Middle frontal gyrus (tissue), 1 donor: ENCODE results near the gene MAPK8IP2.
A peak's percentile ranks its signal among the peaks of the same experiment; 100 is the strongest.

Experiments used
- DNase-seq: peaks from one replicate; pipeline ENCODE4 v3.0.0-alpha.2; 2015; ENCODE audit warnings: low spot score; ENCODE audit errors: extremely low spot score

The MAPK8IP2 gene

GRCh38 chr22:50575426-50575941 is 25.1 kb upstream of the MAPK8IP2 start:
- DNase-seq, result no peak

- no peak for DNase-seq
Observed at GRCh38 chr22:50576070-50576469, 24.5 kb upstream of the MAPK8IP2 start.

GRCh38 chr22:50576806-50577696 is 23.5 kb upstream of the MAPK8IP2 start:
- no peak for DNase-seq

- no peak for DNase-seq
Observed at GRCh38 chr22:50577697-50577986, 23.0 kb upstream of the MAPK8IP2 start.

- DNase-seq, result no peak
Observed at GRCh38 chr22:50577987-50578775, 22.4 kb upstream of the MAPK8IP2 start, which contains the start of gene CPT1B. CPT1B (minus strand) TSS chr22:50578427; CDS start chr22:50577915, 512 bp downstream.

- no peak for DNase-seq
Observed at GRCh38 chr22:50578776-50579310, 21.8 kb upstream of the MAPK8IP2 start.

- DNase-seq, result no peak
Observed at GRCh38 chr22:50579752-50580151, 20.8 kb upstream of the MAPK8IP2 start.

- DNase-seq, result no peak
Observed at GRCh38 chr22:50581031-50581949, 19.3 kb upstream of the MAPK8IP2 start.

- no peak for DNase-seq
Observed at GRCh38 chr22:50581950-50582492, 18.6 kb upstream of the MAPK8IP2 start.

GRCh38 chr22:50582493-50583293 is 17.9 kb upstream of the MAPK8IP2 start, which contains the start of gene CHKB:
CHKB (minus strand) TSS chr22:50582849; CDS start chr22:50582781, 68 bp downstream.
- peak; percentile 97 for DNase-seq

- DNase-seq, result no peak
Observed at GRCh38 chr22:50583294-50583861, 17.2 kb upstream of the MAPK8IP2 start.

GRCh38 chr22:50584106-50585096 is 16.2 kb upstream of the MAPK8IP2 start:
- DNase-seq, result no peak

- no peak for DNase-seq
Observed at GRCh38 chr22:50585238-50585637, 15.4 kb upstream of the MAPK8IP2 start.

- DNase-seq, result no peak
Observed at GRCh38 chr22:50585781-50586180, 14.8 kb upstream of the MAPK8IP2 start.

- no peak for DNase-seq
Observed at GRCh38 chr22:50586416-50586815, 14.2 kb upstream of the MAPK8IP2 start.

- DNase-seq, result no peak
Observed at GRCh38 chr22:50587407-50587806, 13.2 kb upstream of the MAPK8IP2 start.

GRCh38 chr22:50595189-50595588 is 5.4 kb upstream of the MAPK8IP2 start:
- DNase-seq, result no peak

GRCh38 chr22:50597097-50597496 is 3.5 kb upstream of the MAPK8IP2 start:
- no peak for DNase-seq
